Keratinocyte (primary cell): Measurements from ENCODE around the gene TMEM256. TPM values are rescaled to one million over a fixed set of nuclear protein-coding genes. Genes with fewer than 3 reads are reported as not detected.

Source experiments
- DNase-seq: peaks from one replicate; pipeline ENCODE4 v3.0.0-alpha.2; 2011; ENCODE audit warnings: low read depth, missing footprints, low spot score
- FAIRE-seq: peaks from 2 replicates; lab custom pipeline; 2011; peaks lifted over from hg19 to GRCh38; lab: Jason Lieb, UNC
- H2AFZ ChIP-seq: 2 replicates; pipeline ENCODE4 v1.6.0; 2012; ENCODE audit warnings: low read length, control low read depth, inconsistent platforms; ENCODE audit not compliant: control insufficient read depth
- H3K27ac ChIP-seq: 2 replicates; pipeline ENCODE4 v1.5.1; 2011; ENCODE audit warnings: low read length; ENCODE audit not compliant: control insufficient read depth, insufficient read depth
- H3K27me3 ChIP-seq: 3 replicates; pipeline ENCODE4 v1.6.0; 2011; ENCODE audit warnings: low read length; ENCODE audit not compliant: control insufficient read depth, insufficient read depth; ENCODE audit errors: extremely low read depth
- H3K36me3 ChIP-seq, 2 experiments: 2 replicates in 1 of 2; 3 replicates in 1 of 2; pipeline ENCODE4 v1.5.1; 2011; ENCODE audit warnings: low read length in 2 of 2, mild to moderate bottlenecking in 1 of 2; ENCODE audit not compliant: control insufficient read depth in 2 of 2, insufficient read depth in 2 of 2; ENCODE audit errors: extremely low read depth in 1 of 2
- H3K4me1 ChIP-seq: 3 replicates; pipeline ENCODE4 v1.5.1; 2011; ENCODE audit warnings: low read length; ENCODE audit not compliant: control insufficient read depth, insufficient read depth; ENCODE audit errors: extremely low read depth
- H3K4me2 ChIP-seq: 3 replicates; pipeline ENCODE4 v1.6.0; 2011; ENCODE audit warnings: low read depth, low read length; ENCODE audit not compliant: control insufficient read depth, insufficient read depth; ENCODE audit errors: extremely low read depth
- H3K4me3 ChIP-seq, 3 experiments: fragments of 200-600 bp in 1 of 3; sonication (generic) in 1 of 3; 2 replicates in 2 of 3; 3 replicates in 1 of 3; pipeline ENCODE4 v1.5.1; 2011 to 2016; ENCODE audit warnings: low read length in 3 of 3, mild to moderate bottlenecking in 3 of 3, control low read depth in 2 of 3, inconsistent platforms in 1 of 3, low read depth in 1 of 3, mixed read lengths in 1 of 3, mixed run types in 1 of 3, moderate library complexity in 1 of 3; ENCODE audit not compliant: control insufficient read depth in 2 of 3, insufficient read depth in 2 of 3; ENCODE audit errors: extremely low read depth in 1 of 3
- H3K79me2 ChIP-seq: 2 replicates; pipeline ENCODE4 v1.6.0; 2012; ENCODE audit warnings: low read length; ENCODE audit not compliant: control insufficient read depth, insufficient read depth
- H3K9ac ChIP-seq: 3 replicates; pipeline ENCODE4 v1.6.0; 2011; ENCODE audit warnings: low read length; ENCODE audit not compliant: control insufficient read depth, insufficient read depth; ENCODE audit errors: extremely low read depth
- H3K9me1 ChIP-seq: 3 replicates; pipeline ENCODE4 v1.6.0; 2011; ENCODE audit warnings: low read length; ENCODE audit not compliant: control insufficient read depth, insufficient read depth; ENCODE audit errors: extremely low read depth
- H3K9me3 ChIP-seq: 2 replicates; pipeline ENCODE4 v1.5.1; 2012; ENCODE audit warnings: low read depth, low read length; ENCODE audit not compliant: control insufficient read depth
- H4K20me1 ChIP-seq: 3 replicates; pipeline ENCODE4 v1.6.0; 2011; ENCODE audit warnings: low read length; ENCODE audit not compliant: control insufficient read depth, insufficient read depth; ENCODE audit errors: extremely low read depth
- EZH2 ChIP-seq: IDR thresholded peaks from one replicate; pipeline ENCODE4 v1.6.1; 2012; ENCODE audit warnings: inconsistent platforms, mild to moderate bottlenecking, low read length, moderate library complexity
- dilution Hi-C: fragments of 300-500 bp; cut with MboI; formaldehyde crosslinking; loops from one replicate; pipeline ENCODE4 v1.7.0; 2020; ENCODE audit warnings: low sequenced_read_pairs; ENCODE audit not compliant: extremely low pct_ligation_motif_present
- polyA plus RNA-seq, 5 experiments: library from polyadenylated mRNA; depleted of rRNA in 3 of 5; stranded (reverse) in 3 of 5; stranded (forward) in 1 of 5; unstranded in 1 of 5; fragments of >200 nt; gene quantifications; 1 replicate in 1 of 5; 2 replicates in 3 of 5; 3 replicates in 1 of 5; pipeline versions ENCODE4 v1.2.1 to v1.2.3, GENCODE V29; 2011 to 2012; ENCODE audit warnings: missing spikeins in 2 of 5, low read depth in 1 of 5, low replicate concordance in 1 of 5
- TF ChIP-seq, protein P1 (sequence below), 3 experiments: IDR thresholded peaks in 1 of 3; conservative IDR thresholded peaks in 1 of 3; optimal IDR thresholded peaks in 1 of 3; 2 replicates in 2 of 3; 3 replicates in 1 of 3; pipeline versions ENCODE3 to v1.5.1; 2011; ENCODE audit warnings: low read length in 3 of 3, mild to moderate bottlenecking in 3 of 3, moderate library complexity in 2 of 3, control low read depth in 1 of 3, inconsistent platforms in 1 of 3; ENCODE audit not compliant: insufficient read depth in 2 of 3; ENCODE audit errors: extremely low read depth in 1 of 3

The TMEM256 gene
- polyA plus RNA-seq, 1 donor (not counting 4 experiments of a cell fraction or from before 2014, with no cell fraction given), result 68.1 TPM

GRCh38 chr17:7428557-7428956 is 24.7 kb upstream of the TMEM256 start, which contains the start of gene SPEM3:
SPEM3 (plus strand) TSS chr17:7428857; CDS start chr17:7428903, 46 bp downstream.
- Histone ChIP-seq H3K9ac (no peak within 1 kb of the TSS), H3K36me3 (no peaks in the 10 kb centered on the region), H3K4me1 (no peaks in the 10 kb centered on the region), H4K20me1 (no peaks in the 10 kb centered on the region), H3K79me2 (no peaks in the 10 kb centered on the region), H3K27ac (no peak within 1 kb of the TSS), H3K9me1 (no peaks in the 10 kb centered on the region), H3K9me3 (no peaks in the 10 kb centered on the region), H3K4me3 (no peak within 1 kb of the TSS), H2AFZ (no peak within 1 kb of the TSS), H3K27me3 (no peaks in the 10 kb centered on the region), H3K4me2 (no peak within 1 kb of the TSS)
- DNase-seq (no peak), FAIRE-seq (no peak)
- no peak for TF ChIP-seq EZH2
- TF ChIP-seq, protein P1, sequence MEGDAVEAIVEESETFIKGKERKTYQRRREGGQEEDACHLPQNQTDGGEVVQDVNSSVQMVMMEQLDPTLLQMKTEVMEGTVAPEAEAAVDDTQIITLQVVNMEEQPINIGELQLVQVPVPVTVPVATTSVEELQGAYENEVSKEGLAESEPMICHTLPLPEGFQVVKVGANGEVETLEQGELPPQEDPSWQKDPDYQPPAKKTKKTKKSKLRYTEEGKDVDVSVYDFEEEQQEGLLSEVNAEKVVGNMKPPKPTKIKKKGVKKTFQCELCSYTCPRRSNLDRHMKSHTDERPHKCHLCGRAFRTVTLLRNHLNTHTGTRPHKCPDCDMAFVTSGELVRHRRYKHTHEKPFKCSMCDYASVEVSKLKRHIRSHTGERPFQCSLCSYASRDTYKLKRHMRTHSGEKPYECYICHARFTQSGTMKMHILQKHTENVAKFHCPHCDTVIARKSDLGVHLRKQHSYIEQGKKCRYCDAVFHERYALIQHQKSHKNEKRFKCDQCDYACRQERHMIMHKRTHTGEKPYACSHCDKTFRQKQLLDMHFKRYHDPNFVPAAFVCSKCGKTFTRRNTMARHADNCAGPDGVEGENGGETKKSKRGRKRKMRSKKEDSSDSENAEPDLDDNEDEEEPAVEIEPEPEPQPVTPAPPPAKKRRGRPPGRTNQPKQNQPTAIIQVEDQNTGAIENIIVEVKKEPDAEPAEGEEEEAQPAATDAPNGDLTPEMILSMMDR (optimal IDR thresholded peaks at IDR 0.05 in 1 of 3, IDR thresholded peaks at IDR 0.05 in 1 of 3, conservative IDR thresholded peaks at IDR 0.05 in 1 of 3; ENCODE audit: extremely low read depth in 1 of 3, insufficient read depth in 2 of 3, low read length in 3 of 3), result no peak
- dilution Hi-C loops, result no loop called here

- FAIRE-seq, result no peak
- Histone ChIP-seq H3K4me3 (no peak overlapping the region), H3K9ac (no peak overlapping the region), H3K79me2 (no peaks in the 10 kb centered on the region), H3K4me2 (no peak overlapping the region), H2AFZ (no peak overlapping the region), H4K20me1 (no peaks in the 10 kb centered on the region), H3K9me3 (no peaks in the 10 kb centered on the region), H3K36me3 (no peaks in the 10 kb centered on the region), H3K27me3 (no peaks in the 10 kb centered on the region), H3K9me1 (no peaks in the 10 kb centered on the region), H3K27ac (no peak overlapping the region), H3K4me1 (no peaks in the 10 kb centered on the region)
- dilution Hi-C loops, result no loop called here
- TF ChIP-seq EZH2, result no peak
- TF ChIP-seq, protein P1 (optimal IDR thresholded peaks at IDR 0.05 in 1 of 3, IDR thresholded peaks at IDR 0.05 in 1 of 3, conservative IDR thresholded peaks at IDR 0.05 in 1 of 3; ENCODE audit: extremely low read depth in 1 of 3, insufficient read depth in 2 of 3, low read length in 3 of 3), result no peak
- no peak for DNase-seq
Measured at GRCh38 chr17:7427549-7427948, 23.7 kb upstream of the TMEM256 start.
